ENCODE results near the gene COL10A1.

The COL10A1 gene

DNA sequence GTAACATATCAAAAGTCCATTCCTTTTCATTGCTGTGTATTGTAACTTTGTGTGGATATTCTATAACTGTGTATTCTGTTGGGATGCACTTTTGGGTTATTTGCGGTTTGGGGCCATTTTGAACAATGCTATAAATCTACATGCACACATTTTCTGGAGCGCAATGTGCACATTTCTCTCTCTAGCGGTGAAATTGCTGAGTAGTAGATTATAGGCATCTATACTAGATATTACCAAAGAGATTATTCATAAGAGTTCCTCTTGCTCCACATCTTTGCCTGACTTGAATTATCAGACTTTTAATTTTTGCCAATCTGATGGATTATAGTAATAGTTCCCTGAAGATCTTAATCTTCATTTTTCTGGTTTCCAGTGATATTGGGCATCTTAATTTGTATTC is 47.0 kb downstream of the COL10A1 start:
- no peak for DNase-seq

DNA sequence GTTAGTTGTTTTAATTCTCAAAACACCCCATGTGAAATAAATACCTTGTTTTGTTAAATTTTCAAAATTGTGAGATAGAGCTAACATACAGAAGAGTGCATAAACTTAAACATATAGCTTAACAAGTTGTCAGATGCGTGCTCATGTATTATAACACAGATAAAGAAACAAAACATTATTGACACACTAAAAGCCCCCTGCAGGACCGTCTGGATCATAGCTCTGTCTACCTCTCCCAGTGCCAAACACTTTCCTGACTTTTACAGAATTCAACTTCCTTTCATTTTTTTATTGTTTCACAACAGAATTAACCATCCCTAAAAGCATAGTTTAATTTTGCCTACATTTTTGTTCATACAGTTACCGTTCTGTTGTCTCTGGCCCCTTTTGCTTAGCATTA is 47.4 kb downstream of the COL10A1 start:
- DNase-seq: no peak

DNA sequence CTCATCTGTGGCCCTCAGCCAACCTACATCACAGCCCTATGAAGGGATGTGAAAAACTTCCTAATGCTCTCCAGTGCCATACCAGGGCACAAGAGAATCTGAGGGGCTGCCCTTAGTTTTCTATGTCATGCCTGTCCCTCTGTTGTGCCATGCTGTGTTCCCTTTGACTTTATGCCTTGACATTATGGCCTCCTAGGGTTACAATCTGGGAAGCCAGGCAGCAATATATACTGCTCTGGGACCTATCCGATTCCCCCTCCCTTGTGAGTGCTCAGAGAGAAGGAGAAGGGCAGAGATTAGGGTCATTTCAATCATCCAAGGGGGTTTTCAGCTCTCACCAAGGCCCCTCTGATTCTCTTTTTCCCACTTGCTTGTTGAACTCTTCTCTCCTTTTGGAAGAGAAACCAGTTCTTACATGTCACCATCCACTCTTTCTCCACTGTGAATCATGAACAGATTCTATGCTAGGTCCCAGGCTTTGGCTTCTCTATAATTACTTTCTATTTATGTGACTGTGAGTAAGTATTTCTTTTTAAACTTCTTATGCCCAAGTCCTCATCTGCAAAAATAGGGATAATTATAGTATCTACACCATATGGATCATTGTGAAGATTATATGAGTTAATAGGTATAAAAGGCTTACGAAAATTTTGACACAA is 51.1 kb downstream of the COL10A1 start:
- DNase-seq: no peak

DNA sequence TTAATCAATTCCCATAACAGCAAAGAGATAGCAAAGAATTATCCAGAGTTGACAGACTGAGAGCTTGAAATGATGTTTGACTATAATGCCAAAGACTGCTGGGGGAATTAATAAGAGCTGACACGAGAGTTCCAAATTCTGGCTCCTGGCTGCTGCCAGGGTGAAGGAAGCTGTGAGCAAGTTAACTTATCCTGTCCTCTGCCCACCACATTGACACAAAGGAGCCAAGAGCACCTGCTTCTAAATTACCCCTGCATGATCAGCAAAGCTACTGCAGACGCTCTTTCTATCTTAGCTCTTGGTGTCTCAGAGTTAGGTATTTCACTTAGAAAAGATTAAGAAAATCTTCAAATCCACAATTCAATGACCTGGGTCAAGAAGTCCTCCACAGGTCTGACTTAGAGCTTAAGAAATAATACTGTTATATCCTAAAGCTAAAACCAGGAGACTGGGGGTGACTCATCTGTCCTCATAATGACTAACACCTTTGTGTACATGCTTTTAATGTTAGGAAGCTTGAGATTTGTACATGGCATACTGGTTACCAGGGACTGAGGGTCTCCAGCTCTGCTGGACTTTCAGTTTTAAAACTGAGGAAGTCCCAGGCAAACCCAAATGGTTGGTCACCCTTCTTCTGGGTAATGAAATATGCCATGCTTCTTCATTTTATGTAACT is 52.0 kb downstream of the COL10A1 start:
- DNase-seq: no peak

DNA sequence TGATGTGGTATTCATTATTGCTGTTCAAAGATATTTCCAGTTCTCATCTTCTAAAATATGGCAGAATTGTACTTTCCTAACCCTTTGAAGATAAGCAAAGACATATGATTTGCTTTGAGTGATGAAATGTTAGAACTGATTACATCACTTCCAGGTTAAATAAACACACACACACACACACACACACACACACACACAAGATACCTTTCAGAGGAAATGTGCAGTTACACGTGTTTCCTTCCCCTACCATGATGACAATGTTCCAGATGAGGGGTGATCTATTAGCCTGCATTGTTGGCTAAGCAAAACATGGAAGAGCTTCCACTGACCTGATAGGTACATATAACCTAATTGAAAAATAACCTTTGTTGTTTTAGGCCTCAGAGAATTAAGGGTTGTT is 53.6 kb downstream of the COL10A1 start:
- DNase-seq: no peak

DNA sequence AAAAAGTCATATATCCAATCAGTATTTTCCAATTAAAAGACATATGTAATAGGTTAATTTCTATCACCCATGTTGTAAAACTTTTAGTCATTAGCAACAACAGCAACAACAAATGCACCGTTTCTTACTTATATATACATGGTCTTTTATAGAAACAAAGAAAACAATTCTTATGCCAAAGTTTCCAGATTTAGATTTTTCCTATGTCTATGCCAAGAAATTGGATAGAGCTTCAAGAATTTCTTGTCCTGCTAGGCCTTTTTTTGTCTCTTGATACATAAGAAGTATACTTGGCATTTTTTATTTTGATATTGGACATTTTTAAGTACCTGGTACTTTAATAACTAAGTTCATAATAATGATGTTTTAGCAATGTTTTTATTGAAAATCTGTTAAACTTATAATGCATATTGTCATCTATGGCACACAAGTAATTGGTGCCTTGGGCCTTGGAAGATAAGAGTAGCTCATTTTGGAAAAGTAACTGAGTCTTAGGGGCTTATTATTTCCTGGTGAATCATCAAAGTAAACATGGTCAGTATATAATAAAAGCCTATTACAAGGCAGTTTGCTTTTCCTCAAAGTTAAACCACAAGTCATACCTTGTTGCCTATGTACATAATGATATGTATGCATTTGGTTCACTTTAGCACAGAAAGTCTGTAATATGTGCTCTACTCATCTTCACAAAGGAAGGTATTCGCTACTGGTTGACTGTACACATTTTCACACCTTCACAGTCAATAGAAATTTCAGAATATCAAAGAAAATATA is 55.1 kb downstream of the COL10A1 start:
- no peak for DNase-seq

DNA sequence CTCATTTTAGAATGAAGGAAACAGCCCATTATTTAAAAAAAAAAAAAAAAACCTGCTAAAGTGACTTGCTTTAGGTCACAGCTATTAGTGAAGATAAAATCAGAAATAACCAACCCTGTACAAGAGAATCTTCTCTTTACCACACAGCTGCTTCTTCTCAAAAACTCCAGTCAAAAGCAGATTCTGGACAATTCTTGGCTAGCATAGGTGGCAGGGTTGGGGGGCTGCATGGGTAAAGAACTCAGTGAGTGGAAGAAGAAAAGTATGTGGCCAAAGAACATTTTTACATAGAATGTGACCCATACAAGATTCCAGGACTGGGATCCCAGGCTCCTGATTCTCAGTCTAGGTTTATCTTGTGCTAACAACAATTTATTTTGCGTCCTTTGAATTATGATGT is 55.8 kb downstream of the COL10A1 start:
- DNase-seq: no peak
